OCI-LY1 (cell line): ENCODE measurements around the gene MAML2.

ENCODE experiments used
- H2AFZ ChIP-seq: fragments of 200-600 bp; sonication (generic), shearing (Covaris generic); 2 replicates; pipeline ENCODE4 v1.6.0; 2014; ENCODE audit warnings: antibody characterized with exemption, mild to moderate bottlenecking, low read length
- H3F3A ChIP-seq: fragments of 200-600 bp; sonication (generic), shearing (Covaris generic); 2 replicates; pipeline ENCODE4 v1.6.0; 2014; ENCODE audit warnings: mild to moderate bottlenecking, antibody characterized with exemption, low read length, moderate library complexity; ENCODE audit not compliant: insufficient read depth
- H3K27ac ChIP-seq: fragments of 200-600 bp; sonication (generic); 2 replicates; pipeline ENCODE4 v1.5.1; 2014; ENCODE audit warnings: low read length, mixed run types, mild to moderate bottlenecking, low read depth; ENCODE audit not compliant: poor library complexity, severe bottlenecking
- H3K27me3 ChIP-seq: fragments of 200-600 bp; sonication (generic); 2 replicates; pipeline ENCODE4 v1.6.0; 2014; ENCODE audit warnings: antibody characterized with exemption, mild to moderate bottlenecking, low read length, moderate library complexity; ENCODE audit not compliant: insufficient read depth
- H3K36me3 ChIP-seq: fragments of 200-600 bp; sonication (generic); 2 replicates; pipeline ENCODE4 v1.6.1; 2014; ENCODE audit warnings: mild to moderate bottlenecking, antibody characterized with exemption, low read length, moderate library complexity, mixed read lengths; ENCODE audit not compliant: insufficient read depth
- H3K4me1 ChIP-seq: fragments of 200-600 bp; sonication (generic); 2 replicates; pipeline ENCODE4 v1.5.1; 2014; ENCODE audit warnings: mild to moderate bottlenecking, low read length, moderate library complexity; ENCODE audit not compliant: insufficient read depth, severe bottlenecking
- H3K4me2 ChIP-seq: fragments of 200-600 bp; sonication (generic), shearing (Covaris generic); 2 replicates; pipeline ENCODE4 v1.6.1; 2014; ENCODE audit warnings: low read length
- H3K4me3 ChIP-seq: fragments of 200-600 bp; sonication (generic); 2 replicates; pipeline ENCODE4 v1.5.1; 2014; ENCODE audit warnings: low read length, low read depth, mild to moderate bottlenecking, mixed read lengths; ENCODE audit not compliant: poor library complexity, severe bottlenecking
- H3K79me2 ChIP-seq: fragments of 200-600 bp; shearing (Covaris generic); 2 replicates; pipeline ENCODE4 v1.6.1; 2016; ENCODE audit warnings: mixed run types, low read length, mixed read lengths; ENCODE audit not compliant: insufficient read depth
- H3K9ac ChIP-seq: fragments of 200-600 bp; sonication (generic), shearing (Covaris generic); 2 replicates; pipeline ENCODE4 v1.6.1; 2014; ENCODE audit warnings: mild to moderate bottlenecking, low read length, mixed read lengths
- H3K9me2 ChIP-seq: fragments of 200-600 bp; sonication (generic), shearing (Covaris generic); 2 replicates; pipeline ENCODE4 v1.6.1; 2014; ENCODE audit warnings: low read depth, mild to moderate bottlenecking, low read length, mixed read lengths
- H3K9me3 ChIP-seq: fragments of 200-600 bp; shearing (Covaris generic); 2 replicates; pipeline ENCODE4 v1.6.1; 2014; ENCODE audit warnings: low read length, mixed read lengths
- H4K20me1 ChIP-seq: fragments of 200-600 bp; sonication (generic), shearing (Covaris generic); 2 replicates; pipeline ENCODE4 v1.6.0; 2016; ENCODE audit warnings: mild to moderate bottlenecking, low read length; ENCODE audit not compliant: insufficient read depth
- EZH2 ChIP-seq: fragments of 200-600 bp; sonication (generic), shearing (Covaris generic); IDR thresholded peaks from 2 replicates; pipeline ENCODE4 v1.8.0; 2017; ENCODE audit warnings: borderline replicate concordance, mixed run types, mild to moderate bottlenecking, antibody characterized with exemption, low read length, moderate library complexity, mixed read lengths
- TF ChIP-seq, protein P1 (sequence below): fragments of 200-600 bp; sonication (generic), shearing (Covaris generic); IDR thresholded peaks from 2 replicates; pipeline ENCODE4 v1.5.1; 2017; ENCODE audit warnings: mild to moderate bottlenecking, antibody characterized with exemption, low read length, moderate library complexity, mixed read lengths

MAML2 gene

DNA sequence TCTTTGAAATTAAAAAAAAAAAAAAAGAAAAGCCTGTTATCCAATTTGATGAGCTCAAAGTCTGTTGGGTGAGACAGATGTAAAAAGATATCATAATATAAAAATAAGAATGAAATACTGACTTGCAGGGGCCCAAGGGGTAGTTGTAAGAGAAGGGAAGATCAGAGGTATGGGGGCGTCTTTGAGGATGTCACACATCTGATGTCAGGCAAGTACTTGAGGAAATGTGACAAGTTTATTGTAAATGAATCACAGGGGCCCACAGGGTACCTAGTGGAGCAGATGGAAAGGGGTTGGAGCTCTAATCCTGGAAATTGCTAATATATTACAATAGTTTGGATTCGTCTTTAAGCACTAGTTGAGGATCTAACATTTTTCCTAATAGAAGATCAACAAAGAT lies 131.6 kb downstream of the MAML2 start:
- Histone ChIP-seq H3K79me2 (no peaks in the 10 kb centered on the region), H2AFZ (no peak overlapping the region), H3K27ac (no peak overlapping the region), H3K9ac (no peak overlapping the region), H3K4me3 (no peak overlapping the region), H3F3A (peaks cover 8% of the 10 kb centered on the region; the same call in 1 of the 2 replicates), H3K4me1 (peaks cover 77% of the 10 kb centered on the region), H3K36me3 (no peaks in the 10 kb centered on the region), H3K9me3 (no peaks in the 10 kb centered on the region), H3K27me3 (no peaks in the 10 kb centered on the region), H4K20me1 (no peaks in the 10 kb centered on the region), H3K9me2 (no peaks in the 10 kb centered on the region), H3K4me2 (no peak overlapping the region)
- TF ChIP-seq, protein P1, sequence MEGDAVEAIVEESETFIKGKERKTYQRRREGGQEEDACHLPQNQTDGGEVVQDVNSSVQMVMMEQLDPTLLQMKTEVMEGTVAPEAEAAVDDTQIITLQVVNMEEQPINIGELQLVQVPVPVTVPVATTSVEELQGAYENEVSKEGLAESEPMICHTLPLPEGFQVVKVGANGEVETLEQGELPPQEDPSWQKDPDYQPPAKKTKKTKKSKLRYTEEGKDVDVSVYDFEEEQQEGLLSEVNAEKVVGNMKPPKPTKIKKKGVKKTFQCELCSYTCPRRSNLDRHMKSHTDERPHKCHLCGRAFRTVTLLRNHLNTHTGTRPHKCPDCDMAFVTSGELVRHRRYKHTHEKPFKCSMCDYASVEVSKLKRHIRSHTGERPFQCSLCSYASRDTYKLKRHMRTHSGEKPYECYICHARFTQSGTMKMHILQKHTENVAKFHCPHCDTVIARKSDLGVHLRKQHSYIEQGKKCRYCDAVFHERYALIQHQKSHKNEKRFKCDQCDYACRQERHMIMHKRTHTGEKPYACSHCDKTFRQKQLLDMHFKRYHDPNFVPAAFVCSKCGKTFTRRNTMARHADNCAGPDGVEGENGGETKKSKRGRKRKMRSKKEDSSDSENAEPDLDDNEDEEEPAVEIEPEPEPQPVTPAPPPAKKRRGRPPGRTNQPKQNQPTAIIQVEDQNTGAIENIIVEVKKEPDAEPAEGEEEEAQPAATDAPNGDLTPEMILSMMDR, result no peak
- no peak for TF ChIP-seq EZH2

DNA sequence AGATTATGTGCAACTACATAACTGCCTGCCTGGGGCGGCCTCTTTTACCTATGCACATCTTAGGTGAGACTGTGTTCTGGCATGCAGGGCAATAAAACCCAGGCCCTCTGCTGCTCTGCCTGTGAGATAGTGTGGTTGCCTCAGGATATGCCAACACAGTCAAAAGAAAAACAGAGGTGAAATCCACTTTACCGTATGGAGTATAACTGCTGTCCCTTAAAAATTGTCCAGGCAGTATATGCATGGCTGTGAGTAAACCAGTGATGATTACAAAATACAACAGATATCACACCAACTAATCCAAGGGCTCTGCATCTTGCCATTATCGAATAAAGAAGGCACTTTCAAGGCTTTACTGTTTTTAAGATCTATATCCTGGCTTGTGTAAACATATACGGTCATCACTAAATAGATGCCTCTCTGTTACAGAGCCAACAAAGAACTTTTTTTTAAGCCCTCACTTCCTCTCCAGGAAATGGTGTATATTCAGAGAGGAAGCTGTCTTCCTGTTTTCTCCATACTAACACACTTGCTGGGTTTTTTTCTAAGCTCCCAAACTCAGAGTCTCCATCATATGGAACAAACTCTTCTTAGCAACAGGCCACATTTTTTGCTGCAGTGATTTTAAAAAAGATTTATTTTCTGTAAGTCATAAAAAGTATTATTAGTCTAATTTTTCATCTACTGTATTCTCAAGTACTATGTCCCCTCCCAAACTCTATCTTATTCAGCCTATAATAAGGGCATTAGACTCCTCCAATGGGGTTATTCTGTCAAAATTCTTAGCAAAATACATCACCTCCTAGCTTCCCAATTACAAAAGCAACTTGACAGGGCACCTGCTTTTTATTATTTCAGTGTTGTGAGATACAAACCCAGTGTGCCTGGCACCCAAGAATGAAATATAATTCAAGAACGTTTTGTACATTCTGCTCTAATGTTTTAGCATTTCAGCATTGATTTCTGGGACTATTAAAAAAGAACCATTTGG lies 135.2 kb downstream of the MAML2 start:
- Histone ChIP-seq H3K27me3 (no peaks in the 10 kb centered on the region), H4K20me1 (no peaks in the 10 kb centered on the region), H3K79me2 (no peaks in the 10 kb centered on the region), H3K27ac (peak overlapping the region; percentile 89), H3K9me2 (no peaks in the 10 kb centered on the region), H3K9me3 (no peaks in the 10 kb centered on the region), H3K4me2 (peak overlapping the region; percentile 53), H3K9ac (peak overlapping the region; percentile 38; the same call in 1 of the 2 replicates), H3K4me3 (peak overlapping the region; percentile 41), H3F3A (no peaks in the 10 kb centered on the region), H3K4me1 (peaks cover 79% of the 10 kb centered on the region), H2AFZ (no peak overlapping the region), H3K36me3 (no peaks in the 10 kb centered on the region)
- TF ChIP-seq, protein P1, result no peak
- no peak for TF ChIP-seq EZH2

DNA sequence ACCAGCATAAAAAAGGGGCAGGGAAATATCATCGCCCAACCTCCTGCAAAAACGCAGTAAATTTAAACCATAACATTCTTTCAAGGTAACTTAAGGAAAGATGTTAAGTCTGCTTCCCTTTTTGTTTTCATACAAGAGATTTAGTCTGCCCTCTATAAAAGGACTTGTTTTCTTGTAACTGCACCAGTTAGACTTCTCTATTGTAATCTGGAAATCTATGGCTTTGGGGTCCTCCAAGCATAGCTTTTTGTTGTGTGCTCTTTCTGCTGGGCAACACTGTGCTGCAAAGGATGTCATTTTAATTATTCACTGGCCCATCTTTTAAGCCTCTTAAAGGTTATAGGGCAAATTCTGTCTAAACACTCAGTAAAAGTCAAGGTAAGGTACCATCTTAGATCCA lies 136.0 kb downstream of the MAML2 start:
- H2AFZ ChIP-seq, result no peak overlapping the region
- H3K9me3 ChIP-seq, result no peaks in the 10 kb centered on the region
- H3F3A ChIP-seq, result no peaks in the 10 kb centered on the region
- H3K4me3 ChIP-seq, result peak overlapping the region; percentile 41
- no peaks in the 10 kb centered on the region for H3K79me2 ChIP-seq
- peak overlapping the region; percentile 53 for H3K4me2 ChIP-seq
- TF ChIP-seq, protein P1, result no peak
- no peak for TF ChIP-seq EZH2
- H4K20me1 ChIP-seq, result no peaks in the 10 kb centered on the region
- peaks cover 72% of the 10 kb centered on the region for H3K4me1 ChIP-seq
- H3K9ac ChIP-seq, result peak overlapping the region; percentile 22; the same call in 1 of the 2 replicates
- peak overlapping the region; percentile 89 for H3K27ac ChIP-seq
- H3K27me3 ChIP-seq, result no peaks in the 10 kb centered on the region
- no peaks in the 10 kb centered on the region for H3K36me3 ChIP-seq
- H3K9me2 ChIP-seq, result no peaks in the 10 kb centered on the region
